Neural cell (in vitro differentiated cells): ENCODE results near the gene PVALEF.

Experiments
- EP300 ChIP-seq: fragments of 450-650 bp; conservative IDR thresholded peaks from 2 replicates; pipeline ENCODE4 v1.6.1; 2014; ENCODE audit warnings: antibody characterized with exemption, mild to moderate bottlenecking, moderate library complexity; ENCODE audit not compliant: poor library complexity, severe bottlenecking
- EZH2 ChIP-seq: fragments of 200-600, 300-800 bp; shearing (Covaris generic), sonication (generic); IDR thresholded peaks from 2 replicates; pipeline ENCODE4 v1.6.1; 2014; ENCODE audit warnings: antibody characterized with exemption, low read length, borderline replicate concordance, mild to moderate bottlenecking; ENCODE audit not compliant: insufficient read depth, poor library complexity, severe bottlenecking
- POLR2AphosphoS5 ChIP-seq: IDR thresholded peaks from 2 replicates; pipeline ENCODE4 v1.6.1; 2012
- REST ChIP-seq: IDR thresholded peaks from 2 replicates; pipeline ENCODE4 v1.6.1; 2012; ENCODE audit warnings: borderline replicate concordance
- TF ChIP-seq, protein P1 (sequence below): fragments of 450-650 bp; IDR thresholded peaks from 2 replicates; pipeline ENCODE4 v1.5.1; 2014; ENCODE audit warnings: antibody characterized with exemption, mild to moderate bottlenecking, moderate library complexity; ENCODE audit not compliant: poor library complexity, severe bottlenecking

GRCh38 chr17:81197831-81198490 lies 32.7 kb downstream of the PVALEF start:
- TF ChIP-seq, protein P1, sequence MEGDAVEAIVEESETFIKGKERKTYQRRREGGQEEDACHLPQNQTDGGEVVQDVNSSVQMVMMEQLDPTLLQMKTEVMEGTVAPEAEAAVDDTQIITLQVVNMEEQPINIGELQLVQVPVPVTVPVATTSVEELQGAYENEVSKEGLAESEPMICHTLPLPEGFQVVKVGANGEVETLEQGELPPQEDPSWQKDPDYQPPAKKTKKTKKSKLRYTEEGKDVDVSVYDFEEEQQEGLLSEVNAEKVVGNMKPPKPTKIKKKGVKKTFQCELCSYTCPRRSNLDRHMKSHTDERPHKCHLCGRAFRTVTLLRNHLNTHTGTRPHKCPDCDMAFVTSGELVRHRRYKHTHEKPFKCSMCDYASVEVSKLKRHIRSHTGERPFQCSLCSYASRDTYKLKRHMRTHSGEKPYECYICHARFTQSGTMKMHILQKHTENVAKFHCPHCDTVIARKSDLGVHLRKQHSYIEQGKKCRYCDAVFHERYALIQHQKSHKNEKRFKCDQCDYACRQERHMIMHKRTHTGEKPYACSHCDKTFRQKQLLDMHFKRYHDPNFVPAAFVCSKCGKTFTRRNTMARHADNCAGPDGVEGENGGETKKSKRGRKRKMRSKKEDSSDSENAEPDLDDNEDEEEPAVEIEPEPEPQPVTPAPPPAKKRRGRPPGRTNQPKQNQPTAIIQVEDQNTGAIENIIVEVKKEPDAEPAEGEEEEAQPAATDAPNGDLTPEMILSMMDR = no peak
- no peak for TF ChIP-seq POLR2AphosphoS5
- TF ChIP-seq REST = no peak
- TF ChIP-seq EP300 = no peak
- no peak for TF ChIP-seq EZH2
